Esophagus mucosa (tissue), 1 donor: ENCODE measurements around the gene CLVS2. TPM values are rescaled to one million over a fixed set of nuclear protein-coding genes. Genes with fewer than 3 reads are reported as not detected.

ENCODE experiments used
- ATAC-seq: fragments of 200-7000 bp; cut with Tn5 transposase; one replicate; pipeline ENCODE4 v1.9.1; 2020
- total RNA-seq: library from RNA; stranded (reverse); gene quantifications from one replicate; pipeline ENCODE4 v1.2.4, GENCODE V29; 2023
- donor health status: DM: yes; HTN: yes; CAD: no.

CLVS2 gene, protein sequence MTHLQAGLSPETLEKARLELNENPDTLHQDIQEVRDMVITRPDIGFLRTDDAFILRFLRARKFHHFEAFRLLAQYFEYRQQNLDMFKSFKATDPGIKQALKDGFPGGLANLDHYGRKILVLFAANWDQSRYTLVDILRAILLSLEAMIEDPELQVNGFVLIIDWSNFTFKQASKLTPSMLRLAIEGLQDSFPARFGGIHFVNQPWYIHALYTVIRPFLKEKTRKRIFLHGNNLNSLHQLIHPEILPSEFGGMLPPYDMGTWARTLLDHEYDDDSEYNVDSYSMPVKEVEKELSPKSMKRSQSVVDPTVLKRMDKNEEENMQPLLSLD
- total RNA-seq: not detected

DNA sequence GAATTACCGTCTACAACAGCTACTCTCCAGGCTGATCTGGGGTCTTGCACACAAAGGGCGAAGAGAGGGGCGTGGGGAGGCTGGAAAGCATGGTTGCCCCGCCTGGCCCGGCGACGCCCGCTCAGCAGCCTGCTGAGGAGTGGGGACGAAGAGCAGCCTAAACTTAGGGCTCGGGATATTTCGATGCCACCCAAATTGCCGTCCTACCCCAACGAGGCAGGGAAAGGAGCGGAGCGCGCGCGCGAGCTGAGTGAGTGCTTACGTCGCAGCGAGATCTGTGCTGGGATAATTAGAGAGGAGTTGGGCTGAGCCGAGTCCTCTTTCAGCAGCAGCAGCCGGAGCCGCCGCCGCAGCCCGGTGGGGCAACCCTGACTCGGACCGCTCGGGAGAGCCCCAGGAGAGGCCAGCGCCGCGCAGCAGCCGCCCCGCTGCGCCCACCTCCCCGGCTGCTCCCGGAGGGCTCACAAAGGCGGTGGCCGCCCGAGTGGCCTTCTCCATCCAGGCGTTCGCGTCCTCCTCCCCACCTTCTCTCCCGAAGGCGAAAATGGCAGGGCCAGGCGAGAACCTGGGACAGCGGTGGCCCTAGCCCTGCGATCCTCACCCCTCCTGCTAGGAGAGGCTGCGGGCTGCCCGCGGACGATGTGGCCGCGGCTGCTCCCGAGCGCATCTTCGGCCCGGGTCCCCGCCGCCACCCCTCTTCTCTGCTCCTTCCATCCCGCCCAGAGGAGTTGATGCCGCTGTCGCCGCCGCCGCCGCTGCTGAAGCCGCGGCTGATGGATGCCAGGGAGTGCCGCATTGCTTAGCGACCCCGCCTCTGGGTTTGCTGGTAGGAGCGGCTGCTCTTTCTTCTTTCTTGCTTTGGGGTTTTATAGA lies at the start of gene CLVS2:
Gene CLVS2 (plus strand): TSS at position 315 of the 873 bp plus-strand sequence. CDS start 1,543 bp downstream, outside the sequence.
- no peak for ATAC-seq

DNA sequence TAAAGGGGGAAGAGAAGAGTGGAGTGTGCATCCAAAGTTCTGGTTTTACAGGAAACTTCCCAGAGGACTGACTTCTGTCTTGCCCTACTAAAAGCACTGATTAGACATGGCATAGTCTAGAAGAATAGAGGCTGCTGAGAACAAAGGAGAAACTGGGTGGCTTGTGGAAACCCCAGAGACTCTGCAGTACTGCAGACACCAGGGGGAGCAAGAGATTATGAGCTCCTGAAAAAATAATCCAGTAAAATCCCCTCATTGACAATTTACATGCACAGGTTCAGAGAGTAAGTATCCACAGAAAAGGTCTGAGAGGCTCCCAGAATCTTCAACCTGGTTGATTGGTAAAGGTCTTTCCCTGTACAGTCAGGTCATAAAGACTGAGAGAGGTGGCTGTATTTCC lies 48.7 kb upstream of the CLVS2 start:
- ATAC-seq: no peak

DNA sequence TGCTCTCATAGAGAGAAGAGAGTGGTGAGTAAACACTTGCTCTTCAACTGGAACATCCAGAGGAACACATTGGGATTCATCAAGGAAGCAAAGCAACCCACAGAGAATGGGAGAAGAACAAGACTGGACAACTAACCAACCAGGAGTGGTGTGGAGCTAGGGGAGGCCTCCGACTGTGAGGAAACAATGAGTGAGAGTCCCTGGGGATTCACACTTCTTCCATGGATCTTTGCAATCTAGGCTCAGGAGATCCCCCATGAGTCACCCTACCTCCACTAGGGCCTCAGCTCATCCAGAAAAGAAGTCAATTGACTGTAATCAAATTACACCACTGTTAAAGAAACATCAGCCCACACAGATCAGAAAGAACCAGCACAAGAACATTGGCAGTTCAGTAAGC lies 42.3 kb upstream of the CLVS2 start:
- no peak for ATAC-seq

DNA sequence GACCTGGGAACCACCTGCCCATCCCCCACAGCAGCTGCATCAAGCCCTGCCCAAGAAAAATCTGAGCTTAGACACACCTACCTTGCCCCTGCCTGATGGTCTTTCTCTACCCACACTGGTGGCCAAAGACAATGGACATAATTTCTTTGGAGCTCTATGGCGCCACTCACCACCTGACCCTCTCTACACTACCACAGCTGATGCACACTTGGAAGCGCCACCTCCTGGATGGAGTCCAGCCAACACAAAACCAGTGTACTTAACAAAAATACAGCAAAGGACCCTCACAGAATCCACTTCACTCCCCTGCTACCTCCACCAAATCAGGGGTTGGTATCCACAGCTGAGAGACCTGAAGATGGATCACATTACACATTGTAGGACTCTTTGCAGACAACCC lies 39.7 kb upstream of the CLVS2 start:
- no peak for ATAC-seq

DNA sequence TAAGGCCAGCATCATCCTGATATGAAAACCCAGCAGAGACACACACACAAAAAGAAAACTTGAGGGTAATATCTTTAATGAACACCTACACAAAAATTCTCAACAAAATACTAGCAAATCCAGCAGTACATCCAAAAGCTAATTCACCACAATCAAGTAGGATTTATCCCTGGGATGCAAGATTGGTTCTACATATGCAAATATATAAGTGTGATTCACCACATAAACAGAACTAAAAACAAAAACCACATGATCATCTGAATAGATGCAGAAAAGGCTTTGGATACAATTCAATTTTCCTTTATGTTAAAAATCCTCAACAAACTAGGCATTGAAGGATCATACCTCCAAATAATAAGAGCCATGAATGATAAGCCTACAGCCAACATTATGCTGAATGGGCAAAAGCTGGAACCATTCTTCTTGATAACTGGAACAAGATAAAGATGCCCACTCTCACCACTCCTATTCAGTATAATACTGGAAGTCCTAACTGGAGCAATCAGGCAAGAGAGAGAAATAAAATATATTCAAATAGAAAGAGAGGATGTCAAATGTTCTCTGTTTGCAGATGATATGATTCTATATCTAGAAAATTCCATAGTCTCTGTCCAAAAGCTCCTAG lies 33.9 kb upstream of the CLVS2 start:
- no peak for ATAC-seq

DNA sequence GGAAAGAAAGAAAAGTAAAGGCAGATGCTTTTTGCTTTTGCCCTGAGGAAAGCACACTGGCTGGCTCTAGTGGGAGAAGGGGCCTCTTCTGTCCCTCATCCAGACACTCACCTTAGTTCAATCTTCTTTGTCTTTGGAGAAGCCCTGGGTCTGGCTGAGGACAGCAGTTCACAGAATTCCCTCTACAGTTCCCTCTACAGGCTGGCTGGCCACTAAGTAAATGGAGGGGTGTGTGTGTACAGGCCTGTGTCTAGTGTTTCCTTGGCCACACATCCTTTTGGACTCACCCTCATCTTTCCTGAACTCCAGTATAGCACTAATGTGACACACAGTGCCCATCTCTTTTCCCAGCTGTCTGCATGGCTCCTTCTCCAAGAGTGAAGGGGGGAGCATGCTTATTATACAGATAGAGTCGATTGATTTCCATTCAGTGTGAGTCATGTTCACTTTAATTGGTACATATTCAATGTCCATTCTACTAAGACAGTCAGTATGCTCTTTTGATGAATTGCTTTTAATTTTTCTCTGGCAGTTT lies 26.0 kb upstream of the CLVS2 start:
- ATAC-seq: no peak

DNA sequence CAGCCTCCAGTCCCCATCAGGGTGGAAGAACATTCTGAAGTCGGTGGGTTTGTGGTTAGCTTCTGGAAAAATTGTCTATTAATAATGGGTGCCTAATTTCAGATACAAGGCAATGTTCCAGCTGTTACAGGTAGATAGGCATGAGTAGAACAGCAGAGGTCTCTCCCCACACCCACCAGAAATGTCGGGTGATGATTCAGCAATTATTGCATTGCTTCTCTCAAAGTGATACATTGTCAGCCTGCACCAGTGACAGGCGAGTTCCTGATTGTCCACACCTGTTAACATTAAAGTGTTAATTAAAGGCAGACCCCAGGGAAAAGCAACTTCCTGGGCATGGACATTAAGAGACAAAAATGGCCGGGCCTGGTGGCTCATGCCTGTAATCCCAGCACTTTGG lies 18.9 kb upstream of the CLVS2 start:
- ATAC-seq: no peak

DNA sequence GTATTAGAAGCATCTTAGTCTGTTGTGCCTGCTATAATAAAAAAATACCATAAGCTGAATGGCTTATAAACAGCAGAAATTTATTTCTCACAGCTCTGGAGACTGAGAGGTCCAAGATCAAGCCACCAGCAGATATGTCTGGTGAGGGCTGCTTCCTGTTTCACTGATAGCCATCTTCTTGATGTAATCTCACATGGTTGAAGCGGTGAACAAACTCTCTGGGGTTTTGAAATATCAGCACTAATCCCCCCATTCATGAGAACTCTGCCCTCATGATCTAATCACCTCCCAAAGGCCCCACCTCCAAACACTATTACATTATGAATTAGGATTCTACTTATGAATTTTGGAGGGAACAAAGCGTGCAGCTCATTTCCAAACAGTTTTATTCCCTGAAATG lies 11.6 kb upstream of the CLVS2 start:
- no peak for ATAC-seq

DNA sequence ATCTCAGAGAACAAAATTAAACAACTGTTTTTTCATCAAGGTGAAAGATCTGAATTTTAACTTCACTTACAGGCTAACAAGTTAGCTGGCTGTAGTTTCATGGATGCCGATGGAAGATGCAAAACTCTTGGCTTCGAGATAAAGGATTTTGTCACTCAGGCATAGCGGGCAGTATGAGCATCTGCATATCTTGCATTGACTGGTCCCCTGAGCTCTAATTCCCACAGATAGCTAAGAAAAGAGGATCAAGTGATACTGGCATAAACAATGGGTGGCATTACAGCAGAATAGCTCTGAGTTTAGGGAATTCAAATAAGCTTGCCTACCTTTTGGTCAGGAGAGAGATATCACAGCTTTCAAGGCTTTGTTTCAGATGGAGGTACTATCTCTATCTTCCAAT lies 1.8 kb upstream of the CLVS2 start:
- ATAC-seq: no peak

DNA sequence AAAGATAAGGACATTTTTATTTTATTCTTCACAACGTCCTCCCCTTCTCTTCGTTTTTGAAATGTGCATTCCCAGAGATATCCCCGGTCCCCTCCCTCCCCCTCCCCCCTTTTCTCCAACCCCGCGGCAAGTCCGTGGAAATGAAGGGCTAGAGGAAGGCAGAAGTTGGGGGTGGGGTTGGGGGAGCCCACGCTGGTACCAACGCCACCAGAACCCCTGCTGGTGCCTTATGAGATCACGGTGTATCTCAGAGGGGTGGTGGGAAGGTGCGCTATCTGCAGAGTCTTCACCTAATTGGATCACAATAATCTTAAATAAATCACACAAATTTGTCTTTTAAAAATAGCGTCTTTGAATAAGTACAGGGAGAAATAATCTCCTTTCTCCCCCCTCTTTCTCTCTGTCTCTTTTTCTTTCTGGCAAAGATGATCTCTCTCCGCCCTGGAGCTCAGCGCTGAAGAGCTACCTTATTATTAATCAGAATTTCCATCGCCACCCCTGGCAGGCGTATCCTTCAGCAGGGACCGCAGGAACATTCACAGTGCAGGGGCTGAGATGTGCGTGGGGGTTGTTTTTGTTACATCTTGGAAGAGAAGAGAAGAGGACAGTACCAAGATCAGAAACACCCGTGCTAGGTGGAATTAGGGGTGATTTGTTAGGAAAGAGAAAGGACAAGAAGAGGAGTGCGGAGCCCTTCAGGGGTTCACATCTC lies 915 bp downstream of the CLVS2 start:
- ATAC-seq: no peak

DNA sequence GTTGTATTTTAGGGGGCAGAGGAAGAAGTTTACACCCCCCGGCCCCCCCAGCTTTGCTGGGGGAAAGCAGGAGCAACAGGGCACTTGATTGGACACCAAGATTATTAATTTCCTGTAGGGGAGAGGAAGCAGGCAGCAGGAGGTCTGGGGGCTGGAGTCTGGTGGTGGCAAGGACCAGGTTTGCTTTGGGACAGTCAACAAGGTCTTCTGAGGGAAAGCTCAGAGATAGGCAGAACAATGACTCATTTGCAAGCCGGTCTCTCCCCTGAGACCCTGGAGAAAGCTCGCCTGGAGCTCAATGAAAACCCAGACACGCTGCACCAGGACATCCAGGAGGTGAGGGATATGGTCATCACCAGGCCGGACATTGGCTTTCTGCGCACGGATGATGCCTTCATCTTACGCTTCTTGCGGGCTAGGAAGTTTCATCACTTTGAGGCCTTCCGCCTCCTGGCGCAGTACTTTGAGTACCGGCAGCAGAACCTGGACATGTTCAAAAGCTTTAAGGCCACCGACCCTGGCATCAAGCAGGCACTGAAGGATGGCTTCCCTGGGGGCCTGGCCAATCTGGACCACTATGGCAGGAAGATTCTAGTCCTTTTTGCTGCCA lies 1.6 kb downstream of the CLVS2 start:
- ATAC-seq: no peak

DNA sequence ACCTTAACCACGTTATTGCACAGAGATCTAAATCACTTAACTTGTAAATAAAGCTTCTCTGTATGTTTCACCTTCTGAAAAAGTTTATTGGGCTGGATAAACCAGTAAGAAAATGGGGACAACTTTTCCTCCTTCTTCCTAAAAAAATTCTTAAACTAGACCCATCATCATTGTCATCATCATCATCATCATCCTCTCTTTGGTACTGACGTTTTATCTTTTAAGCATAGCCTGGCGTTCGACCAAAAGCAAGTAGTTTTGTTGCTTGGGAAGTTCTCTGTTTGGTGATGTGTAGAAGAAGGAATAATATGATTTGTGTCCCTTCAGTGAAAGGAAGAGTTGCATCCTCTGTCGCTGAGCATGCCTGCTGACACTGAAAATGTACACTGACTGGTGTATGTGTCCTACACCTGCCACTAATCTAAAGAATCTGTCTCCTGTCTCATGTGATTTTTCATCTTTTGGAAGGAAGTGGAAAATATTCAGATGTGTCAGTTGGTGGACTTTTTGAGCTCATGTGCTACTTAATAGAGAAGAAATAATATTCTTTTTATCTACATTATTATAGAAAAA lies 2.5 kb downstream of the CLVS2 start:
- ATAC-seq: no peak

DNA sequence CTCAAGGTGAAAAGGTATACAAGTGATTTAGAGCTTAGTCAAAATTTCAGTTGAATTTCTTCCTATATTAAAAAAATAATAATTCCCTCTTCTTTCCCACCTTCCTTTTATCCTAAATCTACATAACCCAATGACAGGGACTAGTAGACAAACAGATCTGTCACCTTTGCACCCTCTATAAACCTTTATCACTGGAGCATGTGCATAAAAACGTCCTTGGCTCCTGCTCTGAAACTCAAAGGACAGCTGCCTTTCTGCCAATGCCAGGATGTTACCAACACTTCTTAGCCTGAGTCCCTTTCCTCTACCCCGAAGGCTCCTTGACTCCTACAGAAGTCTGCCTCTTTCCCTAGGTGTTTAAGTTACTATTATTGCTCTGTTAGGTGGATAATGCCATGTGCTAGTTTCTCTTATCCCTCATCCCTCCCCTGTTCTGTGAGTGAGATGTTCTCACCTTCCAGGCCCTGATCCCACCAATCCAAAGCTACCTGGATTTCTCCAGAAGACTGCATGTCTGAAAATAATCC lies 4.3 kb downstream of the CLVS2 start:
- no peak for ATAC-seq

DNA sequence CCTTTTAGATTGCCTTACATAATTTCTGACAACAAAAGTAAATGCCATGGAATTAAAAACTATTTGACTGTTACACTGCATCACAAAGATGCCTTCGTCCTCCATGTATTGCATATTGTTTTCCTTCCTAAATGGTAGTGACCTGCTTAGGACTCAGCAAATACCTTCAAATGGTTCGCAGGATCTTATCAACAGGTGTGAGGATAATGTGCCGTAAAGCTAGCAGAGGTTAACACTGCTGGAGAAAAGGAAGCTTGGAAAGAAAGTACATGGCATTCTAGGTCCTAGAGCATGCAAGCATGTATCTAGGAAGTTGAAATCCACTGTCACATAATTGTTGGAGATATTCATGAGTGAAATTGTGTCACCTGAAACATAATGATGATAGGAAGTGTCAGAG lies 5.5 kb downstream of the CLVS2 start:
- ATAC-seq: no peak

DNA sequence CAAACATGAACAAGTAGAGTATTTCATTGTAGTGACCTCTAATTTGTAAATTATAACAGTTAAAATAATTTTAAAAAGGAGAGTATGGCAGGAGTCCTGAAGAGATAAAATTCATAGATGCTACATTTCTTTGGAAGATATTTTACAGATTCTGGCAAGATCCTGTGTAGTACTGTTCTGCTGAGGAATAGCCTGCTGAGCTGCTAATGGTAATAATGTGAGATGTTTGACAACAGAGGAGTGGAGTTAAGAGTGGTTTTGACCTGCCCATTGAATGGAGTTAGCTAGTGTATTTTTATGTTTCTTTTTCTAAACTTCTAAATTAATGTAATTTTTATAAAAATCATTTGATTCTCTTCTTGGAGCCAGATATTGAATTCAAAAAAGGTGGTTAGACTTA lies 11.8 kb downstream of the CLVS2 start:
- ATAC-seq: no peak

DNA sequence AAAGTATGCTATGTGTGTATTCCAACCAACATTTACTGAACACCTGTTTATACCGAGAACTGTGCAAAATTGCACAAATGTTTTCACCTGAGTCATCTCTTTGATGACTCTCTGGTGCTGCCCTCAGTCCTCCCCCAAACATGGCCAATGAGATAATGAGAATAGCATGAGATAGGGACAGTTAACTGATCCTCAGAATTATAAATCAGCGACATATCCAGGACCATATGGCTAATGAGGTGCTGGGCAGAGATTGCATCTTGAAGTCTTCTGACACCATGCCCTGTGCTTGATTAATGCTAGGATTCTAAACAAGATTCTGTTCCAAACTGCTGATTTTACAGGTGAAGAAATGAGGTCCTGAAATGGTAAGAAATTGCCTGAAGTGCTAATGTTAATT lies 13.0 kb downstream of the CLVS2 start:
- ATAC-seq: no peak

DNA sequence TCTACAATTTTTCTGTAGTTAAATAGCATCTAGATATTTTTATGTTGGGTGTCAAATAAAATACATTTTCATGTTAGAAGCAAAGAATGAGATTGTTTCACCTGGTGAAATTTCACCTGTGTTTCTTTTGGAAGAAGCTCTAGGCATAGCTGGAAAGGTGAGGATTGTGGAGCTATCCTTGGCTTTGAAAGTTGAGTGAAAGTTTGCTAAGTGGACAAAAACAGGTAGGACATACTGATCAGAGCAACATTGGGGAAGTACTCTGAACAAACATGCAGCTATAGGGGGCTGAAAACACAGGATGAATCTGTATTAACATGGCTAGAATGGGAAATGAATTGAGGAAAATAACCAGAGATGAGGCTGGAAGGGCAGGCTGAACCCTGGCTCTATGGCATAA lies 18.8 kb downstream of the CLVS2 start:
- ATAC-seq: no peak

DNA sequence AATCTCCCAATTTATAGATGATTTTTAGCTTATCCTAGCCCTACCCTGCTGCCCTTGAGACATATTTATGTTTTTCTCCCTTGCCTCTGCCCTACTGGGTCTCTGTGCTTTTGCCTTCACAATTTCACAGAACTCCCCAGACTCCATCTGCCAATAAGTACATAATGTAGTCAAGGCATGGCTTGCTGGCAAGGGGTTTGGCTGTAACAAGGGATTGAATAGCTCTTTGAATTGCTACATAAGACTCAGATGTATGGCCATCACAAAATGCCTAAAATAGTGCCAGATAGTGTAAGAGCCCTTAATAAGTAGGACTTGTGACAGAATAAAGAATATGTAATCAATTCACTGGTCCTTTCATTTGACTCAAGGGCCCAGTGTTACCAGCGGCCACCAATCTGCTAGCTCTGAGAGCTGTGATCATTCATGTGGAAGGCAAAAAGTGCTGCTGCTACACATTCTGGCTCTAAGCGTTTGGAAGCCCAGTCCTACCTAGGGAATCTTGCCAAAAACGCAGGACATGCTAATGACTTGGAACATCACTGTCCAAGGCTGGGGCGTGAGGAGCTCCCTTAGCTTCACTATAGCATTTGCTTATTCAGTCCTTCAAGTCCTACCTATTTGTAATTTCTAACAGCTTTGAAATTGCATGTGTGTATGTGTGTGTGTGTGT lies 20.5 kb downstream of the CLVS2 start:
- ATAC-seq: no peak

DNA sequence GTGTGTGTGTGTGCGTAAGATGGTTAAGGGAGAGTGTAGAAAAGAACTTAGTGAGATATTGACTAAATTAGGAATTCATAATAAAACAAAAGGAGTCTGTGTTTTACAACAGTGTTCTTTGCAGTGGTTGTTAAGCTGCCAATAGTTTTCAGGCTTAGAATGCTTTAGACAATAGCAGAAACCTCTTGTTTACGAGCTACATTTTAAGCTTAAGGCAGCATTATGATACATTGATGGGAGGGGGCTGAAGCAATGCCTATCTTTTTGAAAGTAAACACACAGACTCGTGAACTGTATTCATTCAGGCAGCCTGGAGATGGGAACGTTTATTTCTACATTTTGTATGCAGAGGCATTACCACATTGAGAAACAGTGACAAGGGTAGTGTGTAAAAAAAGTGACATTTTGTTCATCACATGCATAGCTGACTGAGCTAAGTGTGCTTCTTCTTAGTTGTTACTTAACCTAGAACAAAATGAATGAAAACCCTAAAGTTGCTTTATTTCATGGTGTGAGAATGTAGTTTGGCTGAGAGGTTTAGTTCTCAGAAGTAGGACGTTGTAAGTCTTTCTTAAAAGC lies 21.2 kb downstream of the CLVS2 start:
- no peak for ATAC-seq

DNA sequence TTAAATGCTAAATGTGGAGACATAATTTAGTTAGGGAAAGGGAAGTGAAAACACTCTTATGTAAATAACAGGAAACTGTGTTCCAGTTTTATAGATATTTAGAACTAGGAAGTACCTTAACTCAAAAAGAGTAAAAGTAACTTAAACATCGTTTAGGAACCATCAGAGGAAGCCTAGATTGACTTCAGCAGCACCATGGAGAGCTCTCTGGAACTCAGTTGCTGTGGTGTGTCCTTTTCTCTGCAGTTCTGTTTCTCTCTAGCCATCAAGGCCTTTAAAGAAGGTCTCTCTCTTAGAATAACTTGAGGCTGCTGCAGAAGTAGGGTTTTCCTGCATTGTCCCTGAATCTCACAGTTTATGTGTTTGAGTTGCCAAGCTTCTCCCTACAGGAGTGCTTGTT lies 26.9 kb downstream of the CLVS2 start:
- no peak for ATAC-seq

DNA sequence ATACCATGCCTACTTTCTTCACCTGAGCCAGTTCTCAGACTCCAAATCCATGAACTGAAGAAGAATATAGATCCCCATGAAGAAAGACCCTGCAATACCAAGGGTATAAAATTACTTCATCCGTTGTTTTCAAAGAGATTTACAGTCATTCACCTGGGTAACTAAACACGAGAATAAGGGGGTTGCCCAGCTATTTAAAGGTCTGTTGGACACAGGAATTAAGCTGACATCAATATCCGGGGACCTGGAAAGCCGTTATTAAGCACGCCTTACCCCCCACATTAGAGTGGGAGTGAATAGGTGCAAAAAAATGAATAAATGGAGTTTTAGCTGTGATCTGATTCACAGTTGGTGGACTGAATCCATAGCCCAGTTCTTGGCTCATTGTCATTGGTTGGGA lies 28.9 kb downstream of the CLVS2 start:
- no peak for ATAC-seq
